Activated CD4-positive, alpha-beta T cell treated with anti-CD3 and anti-CD28 coated beads for 36 hours (primary cell): ENCODE measurements around the gene SMG1. TPM values are rescaled to one million over a fixed set of nuclear protein-coding genes. Genes with fewer than 3 reads are reported as not detected.
"Not testable (repeated sequence)": the region's sequence is repeated elsewhere in the genome, so short reads cannot be mapped to it uniquely, and the experiment has no call there.

Source experiments
- ATAC-seq: fragments of 200-7000 bp; cut with Tn5 transposase; one replicate; pipeline ENCODE4 v1.10.0; 2021; ENCODE audit warnings: mild to moderate bottlenecking, moderate library complexity
- CTCF ChIA-PET: fragments of 350-600 bp; sonication (Branson Sonifier 250); formaldehyde crosslinking; loops from one replicate; lab custom pipeline; 2021; ENCODE audit warnings: antibody characterized with exemption; lab: Charles Lee
- POLR2A ChIA-PET: fragments of 350-600 bp; sonication (Branson Sonifier 250); formaldehyde crosslinking; loops from one replicate; lab custom pipeline; 2021; ENCODE audit warnings: antibody characterized with exemption, inconsistent platforms; lab: Charles Lee
- DNase-seq: peaks from one replicate; pipeline ENCODE4 v3.0.0-alpha.2; 2020
- H3K27ac Mint-ChIP-seq: one replicate; pipeline ENCODE4 v1.8.0; 2021; ENCODE audit warnings: mixed read lengths
- H3K27me3 Mint-ChIP-seq: one replicate; pipeline ENCODE4 v1.8.0; 2021; ENCODE audit warnings: mixed read lengths
- H3K36me3 Mint-ChIP-seq: one replicate; pipeline ENCODE4 v1.8.0; 2021; ENCODE audit warnings: low read depth, mixed read lengths
- H3K4me1 Mint-ChIP-seq: one replicate; pipeline ENCODE4 v1.8.0; 2021; ENCODE audit warnings: mixed read lengths
- H3K4me3 Mint-ChIP-seq: one replicate; pipeline ENCODE4 v1.8.0; 2021; ENCODE audit warnings: mild to moderate bottlenecking, moderate library complexity, mixed read lengths
- H3K9me3 Mint-ChIP-seq: one replicate; pipeline ENCODE4 v1.8.0; 2021; ENCODE audit warnings: low read depth, mixed read lengths
- intact Hi-C, 2 experiments: fragments of 100-400 bp; cut with DNase I in 1 of 2; cut with micrococcal nuclease in 1 of 2; formaldehyde crosslinking; loops; one replicate each; pipeline versions ENCODE4 v1.14.2 to v1.15.1; 2022 to 2024; cut with DNase I, micrococcal nuclease
- total RNA-seq, 2 experiments: library from RNA; stranded (reverse); gene quantifications; one replicate each; pipeline ENCODE4 v1.2.3, GENCODE V29; 2021

The SMG1 gene
- total RNA-seq, 2 experiments from 2014 or later: 82.2 to 101 TPM

- H3K9me3 Mint-ChIP-seq: not testable (repeated sequence)
Observed at GRCh38 chr16:18901194-18901593, 25.0 kb downstream of the SMG1 start.

GRCh38 chr16:18884456-18884855, 41.8 kb downstream of the SMG1 start:
- H3K4me1 Mint-ChIP-seq, DNase-seq, H3K9me3 Mint-ChIP-seq, intact Hi-C loops, H3K27me3 Mint-ChIP-seq, H3K4me3 Mint-ChIP-seq, CTCF ChIA-PET, ATAC-seq, POLR2A ChIA-PET: not testable (repeated sequence)
- Mint-ChIP-seq H3K36me3 (peaks cover 28% of the 10 kb centered on the region), H3K27ac (peak overlapping the region; percentile 72)

More at GRCh38 chr16:18901194-18901593, 25.0 kb downstream of the SMG1 start:
- POLR2A ChIA-PET, DNase-seq, intact Hi-C loops, H3K4me3 Mint-ChIP-seq, CTCF ChIA-PET, H3K27me3 Mint-ChIP-seq, ATAC-seq, H3K27ac Mint-ChIP-seq: not testable (repeated sequence)
- Mint-ChIP-seq H3K36me3 (peaks cover 13% of the 10 kb centered on the region), H3K4me1 (peaks cover 47% of the 10 kb centered on the region)

GRCh38 chr16:18877734-18878133, 48.5 kb downstream of the SMG1 start:
- H3K4me1 Mint-ChIP-seq, H3K27ac Mint-ChIP-seq, intact Hi-C loops, H3K9me3 Mint-ChIP-seq, H3K4me3 Mint-ChIP-seq, POLR2A ChIA-PET, CTCF ChIA-PET, DNase-seq, ATAC-seq, H3K27me3 Mint-ChIP-seq: not testable (repeated sequence)
- H3K36me3 Mint-ChIP-seq: peaks cover 30% of the 10 kb centered on the region

GRCh38 chr16:18877259-18877658, 48.9 kb downstream of the SMG1 start:
- ATAC-seq, H3K9me3 Mint-ChIP-seq, DNase-seq, H3K4me1 Mint-ChIP-seq, H3K4me3 Mint-ChIP-seq, intact Hi-C loops, CTCF ChIA-PET, POLR2A ChIA-PET, H3K27me3 Mint-ChIP-seq, H3K27ac Mint-ChIP-seq: not testable (repeated sequence)
- peaks cover 28% of the 10 kb centered on the region for H3K36me3 Mint-ChIP-seq

GRCh38 chr16:18876301-18876700, 49.9 kb downstream of the SMG1 start:
- H3K27me3 Mint-ChIP-seq, CTCF ChIA-PET, POLR2A ChIA-PET, ATAC-seq, intact Hi-C loops, H3K4me3 Mint-ChIP-seq, DNase-seq, H3K4me1 Mint-ChIP-seq, H3K9me3 Mint-ChIP-seq, H3K27ac Mint-ChIP-seq: not testable (repeated sequence)
- H3K36me3 Mint-ChIP-seq: peaks cover 25% of the 10 kb centered on the region

DNA sequence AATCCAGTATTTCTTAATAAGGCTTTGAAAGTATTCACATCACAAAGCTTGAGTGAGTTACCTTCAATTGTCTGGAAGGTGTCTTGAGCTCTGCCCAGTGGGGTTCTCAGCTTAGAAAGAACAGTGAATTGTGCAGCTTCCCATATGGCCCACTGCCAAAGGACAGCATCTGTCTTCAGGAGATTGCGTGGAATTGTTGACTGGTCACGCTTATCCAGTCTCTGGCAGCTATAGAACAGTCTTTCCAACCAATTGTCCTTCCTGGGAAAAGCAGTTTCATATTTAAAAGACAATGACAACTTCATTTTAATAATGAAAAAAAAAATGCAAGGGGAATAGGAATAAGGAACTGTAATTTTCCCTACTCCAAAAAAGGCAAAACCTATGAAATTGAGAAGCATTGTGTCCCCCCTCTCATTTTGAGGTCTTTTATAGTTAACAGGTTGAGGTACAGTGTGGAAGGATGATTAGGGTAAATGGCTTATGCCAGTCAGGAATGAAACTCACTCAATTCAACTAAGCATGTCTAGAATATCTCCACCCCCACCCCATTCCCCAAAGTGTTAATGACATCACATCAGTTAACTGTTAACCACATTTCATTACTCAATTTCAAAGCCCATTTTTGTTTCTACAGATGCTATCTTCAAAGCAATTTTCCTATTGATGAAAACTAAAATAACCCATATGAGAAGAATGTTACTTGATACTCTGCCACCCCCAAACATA, 57.0 kb downstream of the SMG1 start:
- H3K4me3 Mint-ChIP-seq, H3K9me3 Mint-ChIP-seq, POLR2A ChIA-PET, DNase-seq, intact Hi-C loops, ATAC-seq, H3K27me3 Mint-ChIP-seq: not testable (repeated sequence)
- Mint-ChIP-seq H3K27ac (peak overlapping the region; percentile 21), H3K4me1 (peaks cover 19% of the 10 kb centered on the region), H3K36me3 (peaks cover 23% of the 10 kb centered on the region)
- CTCF ChIA-PET: interaction anchor here (0.7 kb wide), 1 partner anchor 253 kb away, joined by 3 read pairs; no protein-coding TSS in a partner anchor

DNA sequence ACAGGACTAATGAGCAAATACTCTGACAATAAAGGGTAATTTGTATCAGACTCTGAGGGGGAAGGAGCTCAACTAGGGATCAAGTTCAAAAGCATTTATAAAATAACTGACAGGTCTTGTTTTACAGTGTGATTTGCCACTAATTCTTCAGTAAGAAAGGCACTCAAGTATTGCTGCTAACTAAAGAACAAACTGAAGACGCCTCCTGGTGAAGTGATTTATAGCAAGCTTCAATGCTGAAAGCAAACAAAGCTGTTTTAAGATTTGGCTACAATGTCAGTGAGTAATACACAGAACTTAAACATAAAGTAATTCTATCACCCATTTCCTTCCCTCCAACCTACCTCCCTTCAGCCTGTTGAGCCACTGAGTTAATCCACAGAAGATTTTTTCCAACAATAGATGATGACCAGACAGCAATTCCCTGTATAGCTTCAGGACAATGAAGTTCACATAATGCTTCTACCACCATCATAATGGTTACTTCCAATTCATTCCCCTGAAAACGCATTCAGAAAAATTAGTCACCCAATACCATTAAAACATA, 59.9 kb downstream of the SMG1 start:
- H3K9me3 Mint-ChIP-seq, POLR2A ChIA-PET, intact Hi-C loops, CTCF ChIA-PET, H3K27me3 Mint-ChIP-seq, H3K4me3 Mint-ChIP-seq, ATAC-seq, H3K27ac Mint-ChIP-seq, DNase-seq: not testable (repeated sequence)
- H3K36me3 Mint-ChIP-seq: peaks cover 33% of the 10 kb centered on the region
- H3K4me1 Mint-ChIP-seq: peaks cover 38% of the 10 kb centered on the region

DNA sequence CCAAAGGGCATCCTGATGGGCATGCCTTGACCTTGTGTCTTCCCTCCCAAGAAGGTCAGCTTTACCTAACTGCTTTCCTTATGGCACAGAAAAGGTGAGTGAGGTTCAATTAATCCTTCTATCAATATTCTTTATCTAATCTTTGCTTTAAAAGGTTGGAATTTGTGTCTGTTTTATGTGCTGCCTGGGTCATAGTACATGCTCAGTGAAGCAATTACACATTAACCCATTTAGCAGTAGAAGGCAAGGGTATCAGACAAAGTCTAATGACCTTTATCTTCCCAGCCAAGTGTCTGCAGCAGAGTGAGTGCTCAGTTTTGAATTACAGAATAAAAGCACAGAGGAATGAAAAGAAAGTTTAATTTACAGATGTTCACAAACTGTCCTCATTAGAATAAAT, 63.3 kb downstream of the SMG1 start:
- peak overlapping the region; percentile 73 for H3K27ac Mint-ChIP-seq
- H3K27me3 Mint-ChIP-seq, CTCF ChIA-PET, H3K4me3 Mint-ChIP-seq, H3K9me3 Mint-ChIP-seq, DNase-seq, ATAC-seq, POLR2A ChIA-PET: not testable (repeated sequence)
- H3K4me1 Mint-ChIP-seq: peaks cover 29% of the 10 kb centered on the region
- peaks cover 41% of the 10 kb centered on the region for H3K36me3 Mint-ChIP-seq
- intact Hi-C loops: loop anchor here in 1 of 2 experiments (5.0 kb wide), 1 partner anchor 61 kb away; the partner anchor contains the start of gene ARL6IP1

DNA sequence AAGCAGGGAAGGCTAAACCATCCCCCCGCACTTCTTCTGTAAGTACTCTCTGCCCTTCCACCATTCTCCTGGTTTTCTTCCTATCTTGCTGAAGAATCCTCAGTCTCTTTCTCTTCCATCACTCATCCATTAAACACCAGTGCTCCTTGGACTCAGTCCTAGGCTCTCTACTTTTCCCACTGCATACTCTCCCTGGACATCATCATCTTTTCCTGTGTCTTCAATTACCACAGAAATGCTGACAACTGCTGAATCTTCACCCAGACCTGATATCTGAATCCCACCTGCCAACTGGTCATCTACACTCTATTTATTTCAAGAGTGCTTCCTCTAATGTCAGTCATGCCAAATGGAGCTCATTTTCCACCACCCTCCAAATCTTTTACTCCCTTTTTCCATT, 71.0 kb downstream of the SMG1 start:
- intact Hi-C loops: no loop called here
- Mint-ChIP-seq H3K4me3 (no peak overlapping the region), H3K27ac (peak overlapping the region; percentile 78), H3K27me3 (no peaks in the 10 kb centered on the region), H3K4me1 (peaks cover 19% of the 10 kb centered on the region), H3K9me3 (no peaks in the 10 kb centered on the region), H3K36me3 (peaks cover 57% of the 10 kb centered on the region)
- CTCF ChIA-PET: no interaction called here
- ATAC-seq (no peak), DNase-seq (no peak)
- POLR2A ChIA-PET: no interaction called here

DNA sequence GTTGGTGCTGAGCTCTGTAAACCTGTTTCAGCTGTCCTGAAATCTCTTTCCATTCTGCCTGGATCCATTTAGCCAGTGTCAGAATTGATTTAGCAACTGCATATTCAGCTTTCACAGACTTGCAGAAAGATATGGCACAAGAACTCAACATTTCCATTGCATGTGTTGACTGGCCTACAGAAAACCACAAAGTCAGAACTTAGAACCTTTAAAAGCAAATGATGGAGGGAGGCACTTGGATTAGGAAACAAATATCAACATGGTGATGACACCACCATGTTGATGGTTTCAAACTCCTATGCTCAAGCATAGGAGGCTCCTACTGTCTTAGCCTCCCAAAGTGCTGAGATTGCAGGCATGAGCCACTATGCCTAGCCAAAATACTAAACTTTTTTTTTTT, 72.5 kb downstream of the SMG1 start:
- Mint-ChIP-seq H3K27me3 (no peaks in the 10 kb centered on the region), H3K9me3 (no peaks in the 10 kb centered on the region), H3K36me3 (peaks cover 65% of the 10 kb centered on the region), H3K4me3 (no peak overlapping the region), H3K27ac (no peak overlapping the region), H3K4me1 (peaks cover 19% of the 10 kb centered on the region)
- intact Hi-C loops: no loop called here
- POLR2A ChIA-PET: no interaction called here
- CTCF ChIA-PET: interaction anchor here (1.1 kb wide), 1 partner anchor 52 kb away, joined by 4 read pairs; the partner anchor contains the start of gene ARL6IP1
- no peak for DNase-seq
- ATAC-seq: peak; percentile 55

DNA sequence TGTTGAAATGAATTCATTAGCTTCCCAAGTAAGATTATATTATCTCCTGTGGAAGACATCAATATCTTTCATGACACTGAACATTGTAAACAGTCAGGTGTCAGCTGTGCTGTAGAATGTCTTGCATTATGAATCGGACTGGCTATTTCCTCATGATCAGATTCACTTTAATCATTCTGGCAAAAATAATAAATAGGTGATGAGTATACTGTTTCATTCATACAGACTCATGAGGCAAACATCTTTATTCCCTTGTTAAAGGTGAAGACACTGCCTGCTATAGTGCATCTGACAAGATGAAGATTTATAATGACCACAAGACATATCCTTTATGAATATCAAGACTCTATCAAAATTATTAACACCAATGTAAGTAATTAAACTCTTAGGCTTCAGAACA, 73.6 kb downstream of the SMG1 start:
- Mint-ChIP-seq H3K9me3 (no peaks in the 10 kb centered on the region), H3K27me3 (no peaks in the 10 kb centered on the region), H3K4me3 (no peak overlapping the region), H3K36me3 (peaks cover 64% of the 10 kb centered on the region), H3K4me1 (peaks cover 19% of the 10 kb centered on the region), H3K27ac (peak overlapping the region; percentile 21)
- DNase-seq (no peak), ATAC-seq (no peak)
- ChIA-PET POLR2A (no interaction called here), CTCF (no interaction called here)
- intact Hi-C loops: no loop called here

GRCh38 chr16:18846416-18846815, 79.8 kb downstream of the SMG1 start:
- DNase-seq (no peak), ATAC-seq (no peak)
- Mint-ChIP-seq H3K27ac (peak overlapping the region; percentile 11), H3K4me1 (no peaks in the 10 kb centered on the region), H3K9me3 (no peaks in the 10 kb centered on the region), H3K4me3 (no peak overlapping the region), H3K27me3 (no peaks in the 10 kb centered on the region), H3K36me3 (peaks cover 63% of the 10 kb centered on the region)
- ChIA-PET POLR2A (interaction anchor here (1.0 kb wide), 1 partner anchor 18 kb away, joined by 4 read pairs; no protein-coding TSS in a partner anchor), CTCF (interaction anchor here (1.0 to 1.1 kb wide), 2 partner anchors 29 to 46 kb away, joined by 3 read pairs; no protein-coding TSS in a partner anchor)
- intact Hi-C loops: no loop called here
